ENCODE measurements around the gene NKX3-2.

- TF ChIP-seq CTCF (IDR thresholded peaks at IDR 0.05 in 8 of 11, conservative IDR thresholded peaks at IDR 0.05 in 3 of 11), result no peak
- no peak for TF ChIP-seq POLR2A (IDR thresholded peaks at IDR 0.05)
These were observed 4.0 kb upstream of the NKX3-2 start for GRCh38 chr4:13548059-13548983.
